Osteoblast (primary cell): Measurements from ENCODE around the gene ETFA. TPM values are rescaled to one million over a fixed set of nuclear protein-coding genes. Genes with fewer than 3 reads are reported as not detected.
A peak's percentile ranks its signal among the peaks of the same experiment; 100 is the strongest.

Source experiments
- DNase-seq: peaks from one replicate; pipeline ENCODE4 v3.0.0; 2011; ENCODE audit warnings: low spot score, mixed read lengths; ENCODE audit not compliant: insufficient read length; ENCODE audit errors: missing footprints
- H2AFZ ChIP-seq: 2 replicates; pipeline ENCODE4 v1.6.0; 2011; ENCODE audit warnings: mild to moderate bottlenecking, low read length
- H3K27ac ChIP-seq: 2 replicates; pipeline ENCODE4 v1.5.1; 2011; ENCODE audit warnings: mild to moderate bottlenecking, low read depth, low read length, moderate library complexity
- H3K27me3 ChIP-seq: 2 replicates; pipeline ENCODE4 v1.6.0; 2012; ENCODE audit warnings: mild to moderate bottlenecking, control low read depth, inconsistent platforms, low read length, moderate library complexity; ENCODE audit not compliant: insufficient read depth
- H3K36me3 ChIP-seq: 2 replicates; pipeline ENCODE4 v1.5.1; 2011; ENCODE audit warnings: mild to moderate bottlenecking, low read length, control low read depth, moderate library complexity; ENCODE audit not compliant: insufficient read depth
- H3K4me1 ChIP-seq: 2 replicates; pipeline ENCODE4 v1.5.1; 2011; ENCODE audit warnings: mild to moderate bottlenecking, low read length, control low read depth, moderate library complexity; ENCODE audit not compliant: insufficient read depth
- H3K4me2 ChIP-seq: 2 replicates; pipeline ENCODE4 v1.6.0; 2011; ENCODE audit warnings: mild to moderate bottlenecking, low read length; ENCODE audit not compliant: insufficient read depth
- H3K4me3 ChIP-seq: fragments of 200-600 bp; sonication (generic); 3 replicates; pipeline ENCODE4 v1.5.1; 2012; ENCODE audit warnings: mild to moderate bottlenecking, low read length, inconsistent platforms; ENCODE audit not compliant: insufficient read depth
- H3K79me2 ChIP-seq: 2 replicates; pipeline ENCODE4 v1.6.0; 2012; ENCODE audit warnings: mild to moderate bottlenecking, low read length, control low read depth, inconsistent platforms; ENCODE audit not compliant: insufficient read depth
- H3K9me3 ChIP-seq: 2 replicates; pipeline ENCODE4 v1.5.1; 2011; ENCODE audit warnings: low read depth, low read length, control low read depth
- H4K20me1 ChIP-seq: 2 replicates; pipeline ENCODE4 v1.6.0; 2012; ENCODE audit warnings: mild to moderate bottlenecking, low read length, control low read depth; ENCODE audit not compliant: insufficient read depth
- CTCF ChIP-seq: IDR thresholded peaks from 2 replicates; pipeline ENCODE4 v1.5.1; 2011; ENCODE audit warnings: mild to moderate bottlenecking, low read depth, low read length, moderate library complexity; ENCODE audit errors: extremely low read depth
- total RNA-seq: library from RNA; depleted of rRNA; stranded (reverse); fragments of >200 nt; gene quantifications from 2 replicates; pipeline ENCODE4 v1.2.3, GENCODE V29; 2012

ETFA gene
- total RNA-seq, 1 donor: 85.0 TPM

- TF ChIP-seq CTCF: no peak
- DNase-seq: no peak
- Histone ChIP-seq H3K4me2 (no peak overlapping the region), H3K27ac (no peak overlapping the region), H3K27me3 (no peaks in the 10 kb centered on the region), H3K79me2 (peaks cover 33% of the 10 kb centered on the region), H3K9me3 (no peaks in the 10 kb centered on the region), H2AFZ (no peak overlapping the region), H3K4me1 (peaks cover 12% of the 10 kb centered on the region), H4K20me1 (peaks cover 8% of the 10 kb centered on the region), H3K4me3 (no peak overlapping the region), H3K36me3 (peaks cover 26% of the 10 kb centered on the region)
Observed at GRCh38 chr15:76289582-76289981, 21.7 kb downstream of the ETFA start.

- peak overlapping the region; percentile 5 for H3K27ac ChIP-seq
- DNase-seq: no peak
- no peak overlapping the region for H2AFZ ChIP-seq
- no peaks in the 10 kb centered on the region for H3K9me3 ChIP-seq
- peak overlapping the region; percentile 55 for H3K4me2 ChIP-seq
- H4K20me1 ChIP-seq: no peaks in the 10 kb centered on the region
- peak overlapping the region; percentile 13 for H3K4me3 ChIP-seq
- H3K27me3 ChIP-seq: no peaks in the 10 kb centered on the region
- no peak for TF ChIP-seq CTCF
- H3K79me2 ChIP-seq: peaks cover 7% of the 10 kb centered on the region
- peaks cover 51% of the 10 kb centered on the region for H3K36me3 ChIP-seq
- H3K4me1 ChIP-seq: no peaks in the 10 kb centered on the region
Observed at GRCh38 chr15:76286271-76286879, 24.9 kb downstream of the ETFA start.

GRCh38 chr15:76285241-76285825 lies 25.9 kb downstream of the ETFA start:
- Histone ChIP-seq H3K79me2 (peaks cover 2% of the 10 kb centered on the region), H2AFZ (no peak overlapping the region), H3K27me3 (no peaks in the 10 kb centered on the region), H3K9me3 (no peaks in the 10 kb centered on the region), H3K27ac (no peak overlapping the region), H3K4me1 (no peaks in the 10 kb centered on the region), H3K4me2 (no peak overlapping the region), H3K36me3 (peaks cover 51% of the 10 kb centered on the region), H4K20me1 (no peaks in the 10 kb centered on the region), H3K4me3 (no peak overlapping the region)
- peak; percentile 59 for TF ChIP-seq CTCF
- DNase-seq: peak; percentile 43

GRCh38 chr15:76282465-76282864 lies 28.8 kb downstream of the ETFA start:
- no peak overlapping the region for H3K4me2 ChIP-seq
- H3K27me3 ChIP-seq: no peaks in the 10 kb centered on the region
- no peak overlapping the region for H3K4me3 ChIP-seq
- no peaks in the 10 kb centered on the region for H3K4me1 ChIP-seq
- TF ChIP-seq CTCF: no peak
- H2AFZ ChIP-seq: no peak overlapping the region
- DNase-seq: no peak
- peaks cover 59% of the 10 kb centered on the region for H3K36me3 ChIP-seq
- no peak overlapping the region for H3K27ac ChIP-seq
- H3K9me3 ChIP-seq: no peaks in the 10 kb centered on the region
- H3K79me2 ChIP-seq: no peaks in the 10 kb centered on the region
- no peaks in the 10 kb centered on the region for H4K20me1 ChIP-seq
